Mucosa of stomach (tissue), 1 donor: ENCODE measurements around the gene SCNN1B.
"Not testable (repeated sequence)": the region's sequence is repeated elsewhere in the genome, so short reads cannot be mapped to it uniquely, and the experiment has no call there.

ENCODE experiments used
- H3K27me3 ChIP-seq: one replicate; pipeline ENCODE4 v1.7.0; 2013; ENCODE audit warnings: mild to moderate bottlenecking, low read length; ENCODE audit not compliant: control insufficient read depth, insufficient read depth
- H3K36me3 ChIP-seq: one replicate; pipeline ENCODE4 v1.7.0; 2013; ENCODE audit warnings: low read length; ENCODE audit not compliant: control insufficient read depth, insufficient read depth
- H3K4me1 ChIP-seq: one replicate; pipeline ENCODE4 v1.7.0; 2013; ENCODE audit warnings: mild to moderate bottlenecking, low read length; ENCODE audit not compliant: control insufficient read depth, insufficient read depth
- H3K4me3 ChIP-seq: one replicate; pipeline ENCODE4 v1.7.0; 2013; ENCODE audit warnings: low read length
- H3K9ac ChIP-seq: one replicate; pipeline ENCODE4 v1.7.0; 2013; ENCODE audit warnings: mild to moderate bottlenecking, low read length, moderate library complexity
- H3K9me3 ChIP-seq: one replicate; pipeline ENCODE4 v1.7.0; 2013; ENCODE audit warnings: mild to moderate bottlenecking, low read length, moderate library complexity; ENCODE audit not compliant: control insufficient read depth
- donor health status: Pancreatic carcinoma.

SCNN1B gene, protein sequence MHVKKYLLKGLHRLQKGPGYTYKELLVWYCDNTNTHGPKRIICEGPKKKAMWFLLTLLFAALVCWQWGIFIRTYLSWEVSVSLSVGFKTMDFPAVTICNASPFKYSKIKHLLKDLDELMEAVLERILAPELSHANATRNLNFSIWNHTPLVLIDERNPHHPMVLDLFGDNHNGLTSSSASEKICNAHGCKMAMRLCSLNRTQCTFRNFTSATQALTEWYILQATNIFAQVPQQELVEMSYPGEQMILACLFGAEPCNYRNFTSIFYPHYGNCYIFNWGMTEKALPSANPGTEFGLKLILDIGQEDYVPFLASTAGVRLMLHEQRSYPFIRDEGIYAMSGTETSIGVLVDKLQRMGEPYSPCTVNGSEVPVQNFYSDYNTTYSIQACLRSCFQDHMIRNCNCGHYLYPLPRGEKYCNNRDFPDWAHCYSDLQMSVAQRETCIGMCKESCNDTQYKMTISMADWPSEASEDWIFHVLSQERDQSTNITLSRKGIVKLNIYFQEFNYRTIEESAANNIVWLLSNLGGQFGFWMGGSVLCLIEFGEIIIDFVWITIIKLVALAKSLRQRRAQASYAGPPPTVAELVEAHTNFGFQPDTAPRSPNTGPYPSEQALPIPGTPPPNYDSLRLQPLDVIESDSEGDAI

DNA sequence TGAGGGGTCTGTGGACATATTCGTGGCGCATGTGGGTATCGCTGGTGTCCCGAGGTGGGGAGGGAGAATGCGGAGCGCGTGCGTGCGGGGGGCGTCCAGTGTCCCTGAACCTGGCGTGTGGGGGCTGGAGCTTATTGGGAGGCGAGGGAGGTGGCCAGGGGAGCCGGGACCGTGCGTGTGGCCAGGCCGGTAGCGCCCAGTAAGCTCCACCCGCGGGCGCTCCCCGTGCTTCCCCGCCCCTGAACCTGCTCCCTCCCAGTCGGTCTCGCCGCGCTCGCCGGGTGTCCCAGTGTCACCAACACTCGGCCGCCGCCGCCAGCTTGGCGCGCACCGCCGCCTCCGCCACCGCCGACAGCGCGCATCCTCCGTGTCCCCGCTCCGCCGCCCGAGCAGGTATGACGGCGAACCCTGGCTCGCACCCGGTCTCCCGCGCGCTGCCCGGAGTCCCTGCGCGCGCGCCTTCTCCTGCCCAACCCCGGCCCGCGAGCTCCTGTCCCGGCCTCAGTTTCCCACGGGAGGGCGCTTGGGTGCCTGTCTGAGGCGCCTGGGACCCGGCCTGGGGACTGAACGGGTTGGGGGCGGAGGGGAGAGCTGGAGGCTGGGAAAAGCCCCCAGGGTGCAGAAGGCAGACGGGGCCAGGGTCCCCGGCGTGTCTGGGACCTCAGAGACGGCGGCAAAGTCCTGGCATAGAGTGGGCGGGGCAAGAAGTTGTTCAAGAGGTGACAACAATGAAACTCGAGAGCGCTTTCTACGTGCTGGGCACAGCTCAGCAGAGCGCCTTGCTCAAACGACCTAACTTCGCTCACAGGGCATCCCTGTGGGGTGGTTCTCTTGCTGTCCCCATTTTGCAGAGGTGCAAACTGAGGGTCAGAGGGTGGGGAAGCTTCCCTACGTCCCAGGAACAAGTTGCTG, at the start of gene SCNN1B:
Gene SCNN1B (plus strand): TSS at position 258 of the 912 bp plus-strand sequence. CDS start 46,298 bp downstream, outside the sequence.
- Histone ChIP-seq H3K4me3 (no peak within 1 kb of the TSS), H3K36me3 (no peaks in the 10 kb centered on the region), H3K9me3 (no peaks in the 10 kb centered on the region), H3K9ac (no peak within 1 kb of the TSS), H3K4me1 (no peaks in the 10 kb centered on the region), H3K27me3 (peaks cover 27% of the 10 kb centered on the region)

DNA sequence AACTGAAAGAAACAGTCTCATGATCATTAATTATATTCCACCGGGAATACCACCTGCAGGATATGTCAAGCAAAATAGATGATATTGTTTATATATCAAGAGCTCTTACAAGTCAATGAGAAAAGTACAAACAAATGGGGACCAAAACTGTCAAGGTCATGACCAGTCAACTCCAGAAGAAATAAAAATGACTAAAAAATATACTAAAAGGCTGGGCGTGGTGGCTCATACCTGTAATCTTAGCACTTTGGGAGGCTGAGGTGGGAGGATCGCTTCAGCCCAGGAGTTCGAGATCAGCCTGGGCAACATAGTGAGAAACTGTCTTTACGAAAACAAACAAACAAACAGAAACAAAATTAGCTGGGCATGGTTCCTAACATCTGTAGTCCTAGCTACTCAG, 49.8 kb upstream of the SCNN1B start:
- no peaks in the 10 kb centered on the region for H3K4me1 ChIP-seq
- H3K4me3 ChIP-seq: no peak overlapping the region
- H3K36me3 ChIP-seq: no peaks in the 10 kb centered on the region
- no peaks in the 10 kb centered on the region for H3K27me3 ChIP-seq
- no peak overlapping the region for H3K9ac ChIP-seq
- H3K9me3 ChIP-seq: no peaks in the 10 kb centered on the region

DNA sequence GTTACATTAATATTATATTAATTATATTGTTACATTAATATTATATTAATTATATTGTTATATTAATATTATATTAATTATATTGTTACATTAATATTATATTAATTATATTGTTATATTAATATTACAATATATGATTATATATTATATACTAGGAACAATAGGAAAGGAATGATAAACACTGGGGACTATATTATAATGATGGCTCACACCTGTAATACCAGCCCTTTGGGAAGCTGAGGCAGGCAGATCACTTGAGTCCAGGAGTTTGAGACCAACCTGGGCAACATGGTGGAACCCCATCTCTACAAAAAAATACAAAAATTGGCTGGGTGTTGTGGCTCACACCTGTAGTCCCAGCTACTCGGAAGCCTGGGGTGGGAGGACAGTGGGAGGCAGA, 48.5 kb upstream of the SCNN1B start:
- not testable (repeated sequence) for H3K4me1 ChIP-seq, H3K9me3 ChIP-seq, H3K36me3 ChIP-seq, H3K4me3 ChIP-seq, H3K27me3 ChIP-seq, H3K9ac ChIP-seq

DNA sequence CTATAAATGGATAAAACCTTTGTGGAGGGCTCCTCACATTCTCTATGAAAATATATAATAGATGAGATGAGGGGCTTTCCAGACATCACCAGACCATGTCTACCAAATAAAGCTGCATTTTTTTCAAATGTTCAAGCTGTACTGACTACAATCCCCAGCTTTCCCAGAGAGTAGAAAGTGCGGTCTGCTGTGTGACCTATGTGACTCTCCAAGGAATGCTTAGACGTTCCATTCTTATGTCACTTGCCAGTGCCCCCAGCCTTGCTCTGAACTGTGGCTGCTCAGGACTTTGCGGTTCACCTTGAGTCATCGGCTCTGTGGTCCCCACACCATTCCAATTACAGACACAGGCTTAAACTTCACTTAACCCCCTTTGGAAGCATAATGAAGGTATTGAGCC, 47.8 kb upstream of the SCNN1B start:
- no peaks in the 10 kb centered on the region for H3K27me3 ChIP-seq
- H3K9me3 ChIP-seq: no peaks in the 10 kb centered on the region
- no peak overlapping the region for H3K9ac ChIP-seq
- H3K4me1 ChIP-seq: peaks cover 6% of the 10 kb centered on the region
- no peak overlapping the region for H3K4me3 ChIP-seq
- no peaks in the 10 kb centered on the region for H3K36me3 ChIP-seq

DNA sequence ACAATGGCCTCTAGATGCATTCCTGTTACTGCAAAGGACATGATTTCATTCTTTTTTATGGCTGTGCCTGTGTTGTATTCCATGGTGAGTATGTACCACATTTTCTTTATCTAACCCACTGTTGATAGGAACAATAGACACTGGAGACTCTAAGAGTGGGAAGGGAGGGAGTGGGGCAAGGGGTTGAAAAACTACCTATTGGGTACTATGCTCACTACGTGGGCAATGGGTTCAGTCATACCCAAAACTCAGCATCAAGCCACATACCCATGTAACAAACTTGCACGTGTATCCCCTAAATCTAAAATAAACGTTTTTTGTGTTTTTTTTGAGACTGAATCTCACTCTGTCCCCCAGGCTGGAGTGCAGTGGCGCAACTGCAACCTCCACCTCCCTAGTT, 47.1 kb upstream of the SCNN1B start:
- no peak overlapping the region for H3K9ac ChIP-seq
- peaks cover 6% of the 10 kb centered on the region for H3K4me1 ChIP-seq
- no peaks in the 10 kb centered on the region for H3K27me3 ChIP-seq
- no peak overlapping the region for H3K4me3 ChIP-seq
- no peaks in the 10 kb centered on the region for H3K9me3 ChIP-seq
- no peaks in the 10 kb centered on the region for H3K36me3 ChIP-seq

DNA sequence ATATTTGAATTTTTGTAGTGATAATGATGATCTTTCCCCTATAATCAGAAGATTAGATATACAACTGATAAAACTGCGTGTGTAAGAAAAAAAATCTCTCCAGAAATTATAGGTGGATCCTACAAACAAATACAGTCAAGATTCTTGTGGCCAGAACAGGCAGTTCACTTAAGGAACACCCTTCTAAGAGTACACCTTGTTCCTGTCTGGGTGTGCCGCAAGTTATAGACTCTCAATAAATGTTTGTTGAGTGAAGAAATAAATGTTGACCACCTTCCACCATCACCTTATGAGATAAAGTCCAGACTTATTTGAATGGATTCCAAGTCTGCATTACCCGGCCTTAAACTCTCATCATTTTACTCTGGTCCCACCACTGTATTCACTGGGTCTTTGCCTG, 45.7 kb upstream of the SCNN1B start:
- Histone ChIP-seq H3K9me3 (no peaks in the 10 kb centered on the region), H3K4me1 (peaks cover 6% of the 10 kb centered on the region), H3K4me3 (no peak overlapping the region), H3K27me3 (no peaks in the 10 kb centered on the region), H3K9ac (no peak overlapping the region), H3K36me3 (no peaks in the 10 kb centered on the region)

DNA sequence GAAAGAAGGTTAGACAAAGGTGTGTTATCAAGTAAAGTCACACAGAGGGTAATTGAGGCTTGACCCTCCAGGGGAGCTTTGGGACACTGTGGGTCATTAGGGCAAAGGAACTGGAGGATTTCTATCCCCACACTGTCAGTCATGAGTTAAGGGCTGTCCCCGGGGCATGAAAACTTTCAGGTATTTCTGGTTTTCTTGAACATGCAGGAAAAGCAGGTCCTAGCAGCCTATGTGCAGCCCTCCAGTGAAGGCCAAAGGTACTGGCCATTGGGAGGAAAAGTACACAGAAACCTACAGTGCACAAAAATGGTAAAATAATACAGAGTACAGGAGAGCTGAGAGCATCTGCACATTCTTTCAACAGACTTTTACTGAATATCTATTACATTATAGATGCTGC, 44.4 kb upstream of the SCNN1B start:
- no peaks in the 10 kb centered on the region for H3K27me3 ChIP-seq
- no peak overlapping the region for H3K9ac ChIP-seq
- no peaks in the 10 kb centered on the region for H3K9me3 ChIP-seq
- no peak overlapping the region for H3K4me3 ChIP-seq
- H3K4me1 ChIP-seq: peaks cover 6% of the 10 kb centered on the region
- H3K36me3 ChIP-seq: no peaks in the 10 kb centered on the region

DNA sequence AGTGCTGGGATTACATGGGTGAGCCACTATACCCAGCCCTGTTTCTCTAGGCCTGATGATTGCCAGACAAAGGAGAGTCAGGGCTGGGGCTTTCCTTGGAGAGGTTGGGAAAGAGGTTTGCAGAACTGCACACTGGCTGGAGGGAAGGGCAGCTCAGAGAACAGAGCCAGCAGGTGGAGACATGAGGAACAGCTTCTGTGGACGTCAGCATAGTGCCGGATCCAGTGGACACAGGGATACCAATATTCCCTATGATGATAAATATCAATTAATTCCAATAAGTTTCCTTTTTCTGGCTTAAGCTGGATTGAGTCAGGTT, 43.2 kb upstream of the SCNN1B start:
- Histone ChIP-seq H3K4me1 (peaks cover 6% of the 10 kb centered on the region), H3K27me3 (no peaks in the 10 kb centered on the region), H3K36me3 (no peaks in the 10 kb centered on the region), H3K4me3 (no peak overlapping the region), H3K9me3 (no peaks in the 10 kb centered on the region), H3K9ac (no peak overlapping the region)

DNA sequence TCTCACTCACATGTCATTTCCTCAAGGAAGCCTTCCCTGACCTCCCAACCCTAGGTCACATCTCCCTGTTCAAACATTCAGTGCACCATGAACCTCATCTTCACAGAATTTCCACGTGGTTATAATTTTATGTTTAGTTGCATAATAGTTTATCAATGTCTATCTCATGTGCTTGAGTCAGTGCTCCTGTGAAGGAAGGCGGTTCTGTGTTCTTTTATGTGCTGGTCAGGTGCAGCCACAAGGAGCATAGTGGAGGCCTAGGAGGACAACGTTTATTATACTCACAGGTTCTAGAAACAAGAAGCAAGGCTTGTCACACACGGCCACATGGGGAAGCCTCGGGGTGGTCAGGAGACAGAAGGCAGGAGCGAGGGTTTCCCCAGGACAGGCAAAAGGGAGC, 34.5 kb upstream of the SCNN1B start:
- Histone ChIP-seq H3K9me3 (no peaks in the 10 kb centered on the region), H3K36me3 (no peaks in the 10 kb centered on the region), H3K4me1 (no peaks in the 10 kb centered on the region), H3K27me3 (no peaks in the 10 kb centered on the region), H3K9ac (no peak overlapping the region), H3K4me3 (no peak overlapping the region)

DNA sequence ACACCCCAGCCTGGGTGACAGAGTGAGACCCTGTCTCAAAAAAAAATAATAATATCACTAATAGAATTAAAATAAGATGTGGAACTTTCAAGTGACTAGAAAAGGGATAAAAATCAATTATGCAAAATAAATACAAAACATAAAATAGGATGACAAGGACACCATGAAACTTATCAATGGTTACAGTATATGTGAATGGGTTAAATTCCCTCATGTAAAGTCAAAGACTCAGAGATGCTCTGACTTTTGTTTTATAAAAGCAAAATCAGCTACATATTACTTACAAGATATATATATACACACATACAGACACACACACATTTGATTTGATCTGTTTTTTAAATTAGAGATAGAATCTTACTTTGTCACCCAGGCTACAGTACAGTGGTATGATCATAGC, 33.5 kb upstream of the SCNN1B start:
- Histone ChIP-seq H3K9ac (no peak overlapping the region), H3K36me3 (no peaks in the 10 kb centered on the region), H3K4me1 (no peaks in the 10 kb centered on the region), H3K4me3 (no peak overlapping the region), H3K27me3 (no peaks in the 10 kb centered on the region), H3K9me3 (no peaks in the 10 kb centered on the region)

DNA sequence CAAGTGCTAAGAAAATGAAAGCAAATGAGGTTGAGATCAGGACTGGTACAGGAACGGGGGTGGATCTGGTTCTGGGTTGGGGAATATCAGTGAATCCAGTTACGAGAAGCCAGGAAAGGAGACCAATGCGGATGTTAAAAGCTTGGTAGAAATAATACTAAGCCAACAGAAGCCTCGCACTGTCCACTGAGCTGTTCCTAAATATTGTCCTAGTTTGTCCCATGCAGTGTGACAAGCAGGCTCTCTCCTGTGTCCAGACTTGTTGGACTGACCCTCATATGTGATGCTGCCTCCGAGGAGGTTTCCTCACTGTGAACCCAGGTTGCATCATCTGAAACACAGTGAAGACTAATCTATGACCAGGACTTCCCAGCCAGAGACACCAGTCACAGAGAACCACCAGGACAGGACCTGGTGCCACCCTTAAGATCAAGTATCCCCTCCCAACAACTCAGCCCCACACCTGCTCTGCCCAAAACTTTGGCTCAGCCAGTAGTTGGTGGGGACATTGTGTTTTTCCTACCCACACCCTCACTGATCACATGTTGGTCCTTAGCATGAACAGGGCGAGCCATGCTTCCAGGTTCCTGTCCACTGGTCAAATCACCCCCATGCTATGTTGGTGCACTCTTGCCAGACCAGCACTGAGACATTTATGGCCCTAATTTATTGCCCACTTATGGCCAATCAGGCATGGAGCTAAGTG, 32.7 kb upstream of the SCNN1B start:
- Histone ChIP-seq H3K27me3 (peaks cover 2% of the 10 kb centered on the region), H3K4me3 (no peak overlapping the region), H3K9ac (no peak overlapping the region), H3K9me3 (no peaks in the 10 kb centered on the region), H3K4me1 (no peaks in the 10 kb centered on the region), H3K36me3 (no peaks in the 10 kb centered on the region)
